Activated CD4-positive, alpha-beta T cell treated with anti-CD3 and anti-CD28 coated beads for 48 hours (primary cell): ENCODE results near the gene ZNF749.

Experiments
- DNase-seq: peaks from one replicate; pipeline ENCODE4 v3.0.0-alpha.2; 2020

The ZNF749 gene

GRCh38 chr19:57435062-57435978 lies at the start of gene ZNF749:
Gene ZNF749, plus strand, starts transcription at chr19:57435325. Its CDS starts 254 bp downstream, at chr19:57435579.
- DNase-seq, result peak; percentile 97

- DNase-seq, result no peak
Measured at GRCh38 chr19:57389194-57389729, 45.9 kb upstream of the ZNF749 start.

- peak; percentile 97 for DNase-seq
Measured at GRCh38 chr19:57389730-57390598, 45.2 kb upstream of the ZNF749 start, which contains the start of gene ZNF548. Gene ZNF548, plus strand, starts transcription at chr19:57389854. Its CDS starts 246 bp downstream, at chr19:57390100.

GRCh38 chr19:57395710-57396109 lies 39.4 kb upstream of the ZNF749 start:
- DNase-seq, result no peak

GRCh38 chr19:57398868-57399267 lies 36.3 kb upstream of the ZNF749 start:
- no peak for DNase-seq

- no peak for DNase-seq
Measured at GRCh38 chr19:57403737-57404563, 31.2 kb upstream of the ZNF749 start.

- peak; percentile 81 for DNase-seq
Measured at GRCh38 chr19:57406516-57407123, 28.5 kb upstream of the ZNF749 start.

GRCh38 chr19:57410877-57411671 lies 24.1 kb upstream of the ZNF749 start, which contains the start of gene ZNF17:
Gene ZNF17, plus strand, starts transcription at chr19:57411161. Its CDS starts 2,455 bp downstream, at chr19:57413616.
- DNase-seq, result peak; percentile 94

- no peak for DNase-seq
Measured at GRCh38 chr19:57419439-57419838, 15.7 kb upstream of the ZNF749 start.

GRCh38 chr19:57421037-57421436 lies 14.1 kb upstream of the ZNF749 start:
- no peak for DNase-seq

GRCh38 chr19:57434386-57435061 lies 601 bp upstream of the ZNF749 start:
- no peak for DNase-seq

GRCh38 chr19:57436417-57436816 lies 1.3 kb downstream of the ZNF749 start:
- no peak for DNase-seq

GRCh38 chr19:57437931-57438330 lies 2.8 kb downstream of the ZNF749 start:
- DNase-seq, result no peak

- no peak for DNase-seq
Measured at GRCh38 chr19:57438925-57439324, 3.8 kb downstream of the ZNF749 start.

GRCh38 chr19:57441979-57442752 lies 7.0 kb downstream of the ZNF749 start:
- DNase-seq, result no peak

- DNase-seq, result no peak
Measured at GRCh38 chr19:57443121-57443696, 8.1 kb downstream of the ZNF749 start.

GRCh38 chr19:57452307-57452706 lies 17.2 kb downstream of the ZNF749 start:
- DNase-seq, result no peak

GRCh38 chr19:57465680-57466381 lies 30.7 kb downstream of the ZNF749 start:
- DNase-seq, result peak; percentile 32
